Loucy (cell line): Measurements from ENCODE around the gene PPARG.

Experiments
- EZH2phosphoT487 ChIP-seq: fragments of 200-600 bp; IDR thresholded peaks from 2 replicates; pipeline ENCODE4 v1.6.1; 2018; ENCODE audit warnings: antibody characterized with exemption, mild to moderate bottlenecking, moderate library complexity, borderline replicate concordance
- TF ChIP-seq, protein P1 (sequence below): fragments of 200-600 bp; sonication (generic); conservative IDR thresholded peaks from 2 replicates; pipeline ENCODE4 v1.5.1; 2014; ENCODE audit warnings: mild to moderate bottlenecking, antibody characterized with exemption, low read length

DNA sequence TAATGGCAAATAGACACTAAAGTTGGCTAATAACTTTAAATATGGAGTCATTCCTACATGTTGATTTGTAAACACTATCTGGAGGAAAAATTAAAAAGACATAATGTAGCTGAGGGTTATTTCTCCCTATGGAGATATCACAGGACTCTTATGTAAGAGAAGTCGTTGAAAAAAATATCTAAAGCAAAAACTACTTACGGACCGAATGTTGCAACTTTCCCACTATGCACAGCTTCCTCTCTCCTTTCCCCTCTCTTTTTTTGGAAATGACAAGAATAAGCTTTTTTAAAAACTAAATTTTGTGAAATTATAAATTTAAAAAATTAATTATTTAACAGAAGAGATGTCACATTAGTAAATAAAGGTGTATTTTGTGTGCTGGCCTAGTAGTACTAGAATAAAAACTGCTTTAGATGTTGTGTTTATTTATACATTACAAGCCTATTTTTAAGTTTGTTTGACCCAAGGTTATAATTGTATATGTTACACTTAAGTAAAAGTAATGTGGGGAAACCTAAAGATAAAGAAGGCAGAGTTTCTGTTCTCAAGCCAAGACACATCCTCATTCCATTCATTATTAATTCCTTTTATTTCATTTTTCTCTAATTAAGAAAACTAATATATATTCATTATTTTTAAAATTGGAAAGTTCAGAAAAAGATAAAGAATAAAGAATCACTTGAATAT is 20.7 kb upstream of the PPARG start:
- TF ChIP-seq, protein P1, sequence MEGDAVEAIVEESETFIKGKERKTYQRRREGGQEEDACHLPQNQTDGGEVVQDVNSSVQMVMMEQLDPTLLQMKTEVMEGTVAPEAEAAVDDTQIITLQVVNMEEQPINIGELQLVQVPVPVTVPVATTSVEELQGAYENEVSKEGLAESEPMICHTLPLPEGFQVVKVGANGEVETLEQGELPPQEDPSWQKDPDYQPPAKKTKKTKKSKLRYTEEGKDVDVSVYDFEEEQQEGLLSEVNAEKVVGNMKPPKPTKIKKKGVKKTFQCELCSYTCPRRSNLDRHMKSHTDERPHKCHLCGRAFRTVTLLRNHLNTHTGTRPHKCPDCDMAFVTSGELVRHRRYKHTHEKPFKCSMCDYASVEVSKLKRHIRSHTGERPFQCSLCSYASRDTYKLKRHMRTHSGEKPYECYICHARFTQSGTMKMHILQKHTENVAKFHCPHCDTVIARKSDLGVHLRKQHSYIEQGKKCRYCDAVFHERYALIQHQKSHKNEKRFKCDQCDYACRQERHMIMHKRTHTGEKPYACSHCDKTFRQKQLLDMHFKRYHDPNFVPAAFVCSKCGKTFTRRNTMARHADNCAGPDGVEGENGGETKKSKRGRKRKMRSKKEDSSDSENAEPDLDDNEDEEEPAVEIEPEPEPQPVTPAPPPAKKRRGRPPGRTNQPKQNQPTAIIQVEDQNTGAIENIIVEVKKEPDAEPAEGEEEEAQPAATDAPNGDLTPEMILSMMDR = no peak
- no peak for TF ChIP-seq EZH2phosphoT487
